Measurements from ENCODE around the gene UBE2U. TPM values are rescaled to one million over a fixed set of nuclear protein-coding genes. Genes with fewer than 3 reads are reported as not detected.

Gene UBE2U
- polyA plus RNA-seq, 1 donor (not counting 4 experiments of a cell fraction or from before 2014, with no cell fraction given): not detected

DNA sequence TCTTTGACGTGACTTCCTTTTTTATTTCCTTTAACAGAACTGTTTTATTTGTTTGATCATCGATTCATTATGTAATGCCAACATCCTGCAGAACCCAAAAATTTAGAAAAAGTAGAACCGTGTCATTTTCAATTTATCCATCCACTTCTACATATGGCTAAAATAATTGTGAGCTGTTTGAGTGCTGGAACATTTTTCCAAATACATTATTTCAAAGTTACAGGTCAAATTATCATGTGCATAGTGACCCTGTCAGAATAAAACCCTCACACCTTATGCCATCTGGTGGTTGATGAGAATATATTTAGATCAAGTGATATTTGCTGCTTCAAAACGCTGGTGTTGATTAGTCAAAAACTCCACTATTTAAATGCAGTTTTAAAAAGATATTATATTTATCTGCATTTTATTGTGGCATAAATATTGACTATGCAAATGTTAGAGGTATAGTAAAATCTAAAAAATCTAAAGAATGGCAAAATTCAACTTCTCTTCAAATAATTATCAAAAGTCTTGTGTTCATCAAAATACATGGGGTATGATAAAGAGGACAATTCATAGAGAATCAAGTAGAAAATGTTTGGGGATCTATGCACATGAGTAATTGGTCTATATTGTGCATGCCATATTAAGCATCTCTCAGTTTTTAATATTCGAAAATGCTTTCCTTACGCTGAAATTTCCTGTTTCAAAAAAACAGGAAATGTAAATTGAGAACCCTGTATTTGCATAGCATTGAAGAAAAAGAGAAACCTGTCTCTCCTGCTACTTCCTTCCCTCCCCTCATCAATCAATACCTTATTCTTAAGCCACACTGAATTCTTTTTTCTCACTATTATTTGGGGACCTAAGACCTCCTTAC is 39.7 kb downstream of the UBE2U start:
- FAIRE-seq: peak; percentile 65
- H3K36me3 ChIP-seq (ENCODE audit: control insufficient read depth in 2 of 2, extremely low read depth in 1 of 2, insufficient read depth in 2 of 2, low read length in 2 of 2): no peaks in the 10 kb centered on the region
- H3K9ac ChIP-seq (ENCODE audit: control insufficient read depth, extremely low read depth, insufficient read depth, low read length): no peak overlapping the region
- no peak overlapping the region for H3K27ac ChIP-seq (ENCODE audit: control insufficient read depth, insufficient read depth, low read length)
- H3K9me1 ChIP-seq (ENCODE audit: control insufficient read depth, extremely low read depth, insufficient read depth, low read length): no peaks in the 10 kb centered on the region
- H3K4me2 ChIP-seq (ENCODE audit: control insufficient read depth, extremely low read depth, insufficient read depth, low read depth, low read length): peak overlapping the region; percentile 13
- no peak overlapping the region for H3K4me3 ChIP-seq (ENCODE audit: control insufficient read depth in 2 of 3, extremely low read depth in 1 of 3, insufficient read depth in 2 of 3, low read depth in 1 of 3, low read length in 3 of 3)
- no peak for DNase-seq (ENCODE audit: low read depth, low spot score)
- H3K4me1 ChIP-seq (ENCODE audit: control insufficient read depth, extremely low read depth, insufficient read depth, low read length): no peaks in the 10 kb centered on the region
- H3K9me3 ChIP-seq (ENCODE audit: control insufficient read depth, low read depth, low read length): no peaks in the 10 kb centered on the region
- H2AFZ ChIP-seq (ENCODE audit: control insufficient read depth, low read length): no peak overlapping the region
- no peaks in the 10 kb centered on the region for H3K27me3 ChIP-seq (ENCODE audit: control insufficient read depth, extremely low read depth, insufficient read depth, low read length)
- H4K20me1 ChIP-seq (ENCODE audit: control insufficient read depth, extremely low read depth, insufficient read depth, low read length): no peaks in the 10 kb centered on the region
- H3K79me2 ChIP-seq (ENCODE audit: control insufficient read depth, insufficient read depth, low read length): no peaks in the 10 kb centered on the region
- dilution Hi-C loops (cut with MboI; ENCODE audit: extremely low pct_ligation_motif_present, low sequenced_read_pairs): loop anchor here (25.0 kb wide), 1 partner anchor 656 kb away; the partner anchor contains the start of gene PGM1
- TF ChIP-seq EZH2 (IDR thresholded peaks at IDR 0.05; ENCODE audit: low read length): no peak
- TF ChIP-seq, protein P1, sequence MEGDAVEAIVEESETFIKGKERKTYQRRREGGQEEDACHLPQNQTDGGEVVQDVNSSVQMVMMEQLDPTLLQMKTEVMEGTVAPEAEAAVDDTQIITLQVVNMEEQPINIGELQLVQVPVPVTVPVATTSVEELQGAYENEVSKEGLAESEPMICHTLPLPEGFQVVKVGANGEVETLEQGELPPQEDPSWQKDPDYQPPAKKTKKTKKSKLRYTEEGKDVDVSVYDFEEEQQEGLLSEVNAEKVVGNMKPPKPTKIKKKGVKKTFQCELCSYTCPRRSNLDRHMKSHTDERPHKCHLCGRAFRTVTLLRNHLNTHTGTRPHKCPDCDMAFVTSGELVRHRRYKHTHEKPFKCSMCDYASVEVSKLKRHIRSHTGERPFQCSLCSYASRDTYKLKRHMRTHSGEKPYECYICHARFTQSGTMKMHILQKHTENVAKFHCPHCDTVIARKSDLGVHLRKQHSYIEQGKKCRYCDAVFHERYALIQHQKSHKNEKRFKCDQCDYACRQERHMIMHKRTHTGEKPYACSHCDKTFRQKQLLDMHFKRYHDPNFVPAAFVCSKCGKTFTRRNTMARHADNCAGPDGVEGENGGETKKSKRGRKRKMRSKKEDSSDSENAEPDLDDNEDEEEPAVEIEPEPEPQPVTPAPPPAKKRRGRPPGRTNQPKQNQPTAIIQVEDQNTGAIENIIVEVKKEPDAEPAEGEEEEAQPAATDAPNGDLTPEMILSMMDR (optimal IDR thresholded peaks at IDR 0.05 in 1 of 3, IDR thresholded peaks at IDR 0.05 in 1 of 3, conservative IDR thresholded peaks at IDR 0.05 in 1 of 3; ENCODE audit: extremely low read depth in 1 of 3, insufficient read depth in 2 of 3, low read length in 3 of 3): peak in 1 of 3 experiments; percentile 46

DNA sequence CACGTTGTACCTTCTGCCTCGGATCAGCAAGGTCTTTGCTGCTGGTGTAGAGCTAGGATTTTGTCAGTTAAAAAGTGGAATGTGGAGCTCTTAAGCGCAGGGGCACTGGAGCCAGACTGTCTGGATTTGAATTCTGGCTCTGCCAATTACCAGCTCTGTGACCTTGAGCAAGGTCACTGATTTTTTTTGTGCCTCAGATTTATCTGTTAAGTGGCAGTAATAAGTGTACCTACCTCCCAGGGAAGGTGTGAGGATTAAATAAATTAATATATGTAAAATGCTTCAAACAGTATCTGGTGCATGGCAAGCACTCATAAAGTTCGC is 40.3 kb downstream of the UBE2U start:
- no peaks in the 10 kb centered on the region for H3K79me2 ChIP-seq (ENCODE audit: control insufficient read depth, insufficient read depth, low read length)
- no peaks in the 10 kb centered on the region for H3K36me3 ChIP-seq (ENCODE audit: control insufficient read depth in 2 of 2, extremely low read depth in 1 of 2, insufficient read depth in 2 of 2, low read length in 2 of 2)
- H2AFZ ChIP-seq (ENCODE audit: control insufficient read depth, low read length): no peak overlapping the region
- no peak overlapping the region for H3K4me2 ChIP-seq (ENCODE audit: control insufficient read depth, extremely low read depth, insufficient read depth, low read depth, low read length)
- dilution Hi-C loops (cut with MboI; ENCODE audit: extremely low pct_ligation_motif_present, low sequenced_read_pairs): loop anchor here (25.0 kb wide), 1 partner anchor 656 kb away; the partner anchor contains the start of gene PGM1
- no peak for FAIRE-seq
- H4K20me1 ChIP-seq (ENCODE audit: control insufficient read depth, extremely low read depth, insufficient read depth, low read length): no peaks in the 10 kb centered on the region
- H3K27me3 ChIP-seq (ENCODE audit: control insufficient read depth, extremely low read depth, insufficient read depth, low read length): no peaks in the 10 kb centered on the region
- no peak overlapping the region for H3K4me3 ChIP-seq (ENCODE audit: control insufficient read depth in 2 of 3, extremely low read depth in 1 of 3, insufficient read depth in 2 of 3, low read depth in 1 of 3, low read length in 3 of 3)
- TF ChIP-seq EZH2 (IDR thresholded peaks at IDR 0.05; ENCODE audit: low read length): no peak
- TF ChIP-seq, protein P1 (optimal IDR thresholded peaks at IDR 0.05 in 1 of 3, IDR thresholded peaks at IDR 0.05 in 1 of 3, conservative IDR thresholded peaks at IDR 0.05 in 1 of 3; ENCODE audit: extremely low read depth in 1 of 3, insufficient read depth in 2 of 3, low read length in 3 of 3): no peak
- no peaks in the 10 kb centered on the region for H3K9me1 ChIP-seq (ENCODE audit: control insufficient read depth, extremely low read depth, insufficient read depth, low read length)
- H3K9me3 ChIP-seq (ENCODE audit: control insufficient read depth, low read depth, low read length): no peaks in the 10 kb centered on the region
- H3K27ac ChIP-seq (ENCODE audit: control insufficient read depth, insufficient read depth, low read length): no peak overlapping the region
- H3K9ac ChIP-seq (ENCODE audit: control insufficient read depth, extremely low read depth, insufficient read depth, low read length): no peak overlapping the region
- no peaks in the 10 kb centered on the region for H3K4me1 ChIP-seq (ENCODE audit: control insufficient read depth, extremely low read depth, insufficient read depth, low read length)
- no peak for DNase-seq (ENCODE audit: low read depth, low spot score)

All from keratinocyte (primary cell).